IPS-18c (cell line): ENCODE results near the gene GAS5.
"Not testable (repeated sequence)": the region's sequence is repeated elsewhere in the genome, so short reads cannot be mapped to it uniquely, and the experiment has no call there.

Experiments
- H3K4me3 ChIP-seq: 2 replicates; pipeline ENCODE4 v1.7.0; 2013; ENCODE audit warnings: low read depth, mild to moderate bottlenecking, low read length, moderate library complexity; ENCODE audit not compliant: insufficient read depth
- H3K9me3 ChIP-seq: one replicate; pipeline ENCODE4 v1.6.1; 2013; ENCODE audit warnings: mild to moderate bottlenecking, low read length, moderate library complexity; ENCODE audit not compliant: control insufficient read depth, insufficient read depth

Gene GAS5

GRCh38 chr1:173859547-173859946, 8.2 kb downstream of the GAS5 start:
- H3K9me3 ChIP-seq, H3K4me3 ChIP-seq: not testable (repeated sequence)

- Histone ChIP-seq H3K4me3 (no peak overlapping the region), H3K9me3 (no peaks in the 10 kb centered on the region)
These were observed 10.3 kb downstream of the GAS5 start for GRCh38 chr1:173857363-173857917.

- Histone ChIP-seq H3K4me3 (no peak overlapping the region), H3K9me3 (no peaks in the 10 kb centered on the region)
These were observed 10.9 kb downstream of the GAS5 start for GRCh38 chr1:173856903-173857302.

- H3K9me3 ChIP-seq = no peaks in the 10 kb centered on the region
- no peak overlapping the region for H3K4me3 ChIP-seq
These were observed 11.8 kb downstream of the GAS5 start for GRCh38 chr1:173856014-173856413.

- no peak overlapping the region for H3K4me3 ChIP-seq
- no peaks in the 10 kb centered on the region for H3K9me3 ChIP-seq
These were observed 14.7 kb downstream of the GAS5 start for GRCh38 chr1:173853074-173853473.

GRCh38 chr1:173852105-173852504, 15.7 kb downstream of the GAS5 start:
- no peak overlapping the region for H3K4me3 ChIP-seq
- no peaks in the 10 kb centered on the region for H3K9me3 ChIP-seq

- no peaks in the 10 kb centered on the region for H3K9me3 ChIP-seq
These were observed 35.0 kb downstream of the GAS5 start for GRCh38 chr1:173832748-173833147.

GRCh38 chr1:173827611-173828010, 40.2 kb downstream of the GAS5 start:
- H3K4me3 ChIP-seq = no peak overlapping the region
- no peaks in the 10 kb centered on the region for H3K9me3 ChIP-seq

More at GRCh38 chr1:173832748-173833147, 35.0 kb downstream of the GAS5 start:
- H3K4me3 ChIP-seq = no peak overlapping the region

- H3K9me3 ChIP-seq = no peaks in the 10 kb centered on the region
- peak within 1 kb of the TSS; percentile 79 for H3K4me3 ChIP-seq
These were observed 43.3 kb downstream of the GAS5 start, which contains the start of the genes CENPL and DARS2 for GRCh38 chr1:173824315-173825081. CENPL (minus strand) TSS chr1:173824883; CDS start chr1:173811299, 13,584 bp downstream. DARS2 (plus strand) TSS chr1:173824673; CDS start chr1:173825230, 557 bp downstream.

- Histone ChIP-seq H3K4me3 (peak overlapping the region; percentile 79), H3K9me3 (no peaks in the 10 kb centered on the region)
These were observed 43.9 kb downstream of the GAS5 start for GRCh38 chr1:173823781-173824314.

GRCh38 chr1:173821680-173822079, 46.1 kb downstream of the GAS5 start:
- Histone ChIP-seq H3K4me3 (no peak overlapping the region), H3K9me3 (no peaks in the 10 kb centered on the region)

GRCh38 chr1:173818459-173818858, 49.3 kb downstream of the GAS5 start:
- Histone ChIP-seq H3K9me3 (no peaks in the 10 kb centered on the region), H3K4me3 (no peak overlapping the region)
